Loucy (cell line): Measurements from ENCODE around the gene ACADSB.

Experiments
- H2AFZ ChIP-seq: fragments of 200-600 bp; sonication (generic); 2 replicates; pipeline ENCODE4 v1.6.0; 2016; ENCODE audit warnings: antibody characterized with exemption, mild to moderate bottlenecking, low read length, moderate library complexity
- H3F3A ChIP-seq: fragments of 200-600 bp; 2 replicates; pipeline ENCODE4 v1.6.0; 2016; ENCODE audit warnings: antibody characterized with exemption, low read depth, mild to moderate bottlenecking
- H3K27me3 ChIP-seq: fragments of 200-600 bp; sonication (generic); 2 replicates; pipeline ENCODE4 v1.6.1; 2014; ENCODE audit warnings: low read length, mild to moderate bottlenecking; ENCODE audit not compliant: insufficient read depth, poor library complexity, severe bottlenecking
- H3K36me3 ChIP-seq: fragments of 200-600 bp; sonication (generic); 2 replicates; pipeline ENCODE4 v1.6.1; 2016; ENCODE audit warnings: low read length; ENCODE audit not compliant: insufficient read depth
- H3K4me1 ChIP-seq: fragments of 200-600 bp; sonication (generic); 2 replicates; pipeline ENCODE4 v1.5.1; 2014; ENCODE audit warnings: low read length, mild to moderate bottlenecking; ENCODE audit not compliant: insufficient read depth, poor library complexity, severe bottlenecking
- H3K4me2 ChIP-seq: fragments of 200-600 bp; sonication (generic); 2 replicates; pipeline ENCODE4 v1.6.0; 2014; ENCODE audit warnings: antibody characterized with exemption, low read length, low read depth, mild to moderate bottlenecking; ENCODE audit not compliant: poor library complexity, severe bottlenecking
- H3K4me3 ChIP-seq: fragments of 200-600 bp; sonication (generic); 2 replicates; pipeline ENCODE4 v1.5.1; 2014; ENCODE audit warnings: low read length, mild to moderate bottlenecking, mixed read lengths; ENCODE audit not compliant: poor library complexity, severe bottlenecking
- H3K79me2 ChIP-seq: fragments of 200-600 bp; sonication (generic); 2 replicates; pipeline ENCODE4 v1.6.1; 2014; ENCODE audit warnings: low read length; ENCODE audit not compliant: insufficient read depth
- H3K9ac ChIP-seq: fragments of 200-600 bp; sonication (generic); 2 replicates; pipeline ENCODE4 v1.6.0; 2014; ENCODE audit warnings: mild to moderate bottlenecking, low read depth, low read length, moderate library complexity; ENCODE audit not compliant: poor library complexity, severe bottlenecking
- H3K9me2 ChIP-seq: fragments of 200-600 bp; sonication (generic); replicated peaks from 2 replicates; pipeline ENCODE4 v1.6.1; 2016; ENCODE audit warnings: low read depth, low read length, mixed read lengths
- H3K9me3 ChIP-seq: fragments of 200-600 bp; sonication (generic); 2 replicates; pipeline ENCODE4 v1.6.1; 2014; ENCODE audit warnings: mild to moderate bottlenecking, antibody characterized with exemption, low read length, low read depth; ENCODE audit not compliant: insufficient read depth
- H4K20me1 ChIP-seq: fragments of 200-600 bp; sonication (generic); 2 replicates; pipeline ENCODE4 v1.6.0; 2014; ENCODE audit warnings: antibody characterized with exemption, low read length, mild to moderate bottlenecking; ENCODE audit not compliant: insufficient read depth, poor library complexity, severe bottlenecking
- EZH2phosphoT487 ChIP-seq: fragments of 200-600 bp; IDR thresholded peaks from 2 replicates; pipeline ENCODE4 v1.6.1; 2018; ENCODE audit warnings: antibody characterized with exemption, mild to moderate bottlenecking, moderate library complexity, borderline replicate concordance
- TF ChIP-seq, protein P1 (sequence below): fragments of 200-600 bp; sonication (generic); conservative IDR thresholded peaks from 2 replicates; pipeline ENCODE4 v1.5.1; 2014; ENCODE audit warnings: mild to moderate bottlenecking, antibody characterized with exemption, low read length

The ACADSB gene

DNA sequence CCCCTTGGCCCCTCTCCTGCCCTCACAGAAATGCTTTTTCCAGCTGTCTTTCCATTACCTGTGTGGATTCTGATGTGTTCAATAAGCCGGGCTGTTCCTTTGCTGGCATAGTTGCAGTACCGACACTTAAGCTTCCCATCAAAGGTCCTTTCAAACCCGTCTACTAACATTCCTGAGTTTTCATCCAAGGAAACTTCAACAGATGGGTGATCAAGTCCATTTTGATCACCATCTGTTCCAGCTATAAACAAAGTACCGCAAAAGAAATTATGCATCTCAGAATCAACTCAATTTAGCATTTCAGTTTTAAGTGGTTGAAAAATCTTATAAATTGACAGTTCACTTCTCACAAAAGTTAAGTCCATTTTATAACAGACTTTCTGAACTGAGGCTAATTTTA lies 12.9 kb upstream of the ACADSB start:
- H2AFZ ChIP-seq: no peak overlapping the region
- H3K9me3 ChIP-seq: no peaks in the 10 kb centered on the region
- no peak overlapping the region for H3K4me2 ChIP-seq
- H3F3A ChIP-seq: no peaks in the 10 kb centered on the region
- no peak overlapping the region for H3K9ac ChIP-seq
- TF ChIP-seq, protein P1, sequence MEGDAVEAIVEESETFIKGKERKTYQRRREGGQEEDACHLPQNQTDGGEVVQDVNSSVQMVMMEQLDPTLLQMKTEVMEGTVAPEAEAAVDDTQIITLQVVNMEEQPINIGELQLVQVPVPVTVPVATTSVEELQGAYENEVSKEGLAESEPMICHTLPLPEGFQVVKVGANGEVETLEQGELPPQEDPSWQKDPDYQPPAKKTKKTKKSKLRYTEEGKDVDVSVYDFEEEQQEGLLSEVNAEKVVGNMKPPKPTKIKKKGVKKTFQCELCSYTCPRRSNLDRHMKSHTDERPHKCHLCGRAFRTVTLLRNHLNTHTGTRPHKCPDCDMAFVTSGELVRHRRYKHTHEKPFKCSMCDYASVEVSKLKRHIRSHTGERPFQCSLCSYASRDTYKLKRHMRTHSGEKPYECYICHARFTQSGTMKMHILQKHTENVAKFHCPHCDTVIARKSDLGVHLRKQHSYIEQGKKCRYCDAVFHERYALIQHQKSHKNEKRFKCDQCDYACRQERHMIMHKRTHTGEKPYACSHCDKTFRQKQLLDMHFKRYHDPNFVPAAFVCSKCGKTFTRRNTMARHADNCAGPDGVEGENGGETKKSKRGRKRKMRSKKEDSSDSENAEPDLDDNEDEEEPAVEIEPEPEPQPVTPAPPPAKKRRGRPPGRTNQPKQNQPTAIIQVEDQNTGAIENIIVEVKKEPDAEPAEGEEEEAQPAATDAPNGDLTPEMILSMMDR: no peak
- no peak for TF ChIP-seq EZH2phosphoT487
- no peaks in the 10 kb centered on the region for H3K4me1 ChIP-seq
- no peaks in the 10 kb centered on the region; the same call in 1 of the 2 replicates for H3K79me2 ChIP-seq
- H3K27me3 ChIP-seq: no peaks in the 10 kb centered on the region
- H4K20me1 ChIP-seq: no peaks in the 10 kb centered on the region
- H3K4me3 ChIP-seq: no peak overlapping the region
- H3K9me2 ChIP-seq: no peaks in the 10 kb centered on the region
- peaks cover 42% of the 10 kb centered on the region for H3K36me3 ChIP-seq

DNA sequence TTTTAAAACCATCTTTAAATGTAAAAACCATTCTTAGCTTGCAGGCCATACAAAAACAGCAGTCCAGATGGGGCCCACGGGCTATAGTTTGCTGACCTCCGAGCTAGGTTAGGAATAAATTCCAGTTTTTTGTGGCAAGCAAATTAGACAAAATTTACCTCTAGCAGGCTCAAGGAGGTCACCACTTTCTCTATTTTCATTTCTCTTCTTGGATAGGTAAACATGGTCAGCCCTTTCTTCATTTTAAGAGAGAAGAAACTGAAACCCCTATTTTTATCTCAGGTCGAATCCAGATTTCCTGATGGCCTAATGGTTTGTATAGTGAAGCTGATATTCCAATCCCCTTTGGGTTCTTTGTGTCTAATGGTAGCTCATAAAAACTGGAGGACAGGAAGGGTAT lies 10.9 kb upstream of the ACADSB start:
- Histone ChIP-seq H3K4me3 (no peak overlapping the region), H3K36me3 (peaks cover 39% of the 10 kb centered on the region), H3K9ac (no peak overlapping the region), H3K9me3 (no peaks in the 10 kb centered on the region), H3K79me2 (peaks cover 15% of the 10 kb centered on the region), H3K4me1 (no peaks in the 10 kb centered on the region), H3K4me2 (no peak overlapping the region), H2AFZ (no peak overlapping the region), H4K20me1 (no peaks in the 10 kb centered on the region), H3F3A (no peaks in the 10 kb centered on the region), H3K9me2 (no peaks in the 10 kb centered on the region), H3K27me3 (no peaks in the 10 kb centered on the region)
- TF ChIP-seq, protein P1: no peak

DNA sequence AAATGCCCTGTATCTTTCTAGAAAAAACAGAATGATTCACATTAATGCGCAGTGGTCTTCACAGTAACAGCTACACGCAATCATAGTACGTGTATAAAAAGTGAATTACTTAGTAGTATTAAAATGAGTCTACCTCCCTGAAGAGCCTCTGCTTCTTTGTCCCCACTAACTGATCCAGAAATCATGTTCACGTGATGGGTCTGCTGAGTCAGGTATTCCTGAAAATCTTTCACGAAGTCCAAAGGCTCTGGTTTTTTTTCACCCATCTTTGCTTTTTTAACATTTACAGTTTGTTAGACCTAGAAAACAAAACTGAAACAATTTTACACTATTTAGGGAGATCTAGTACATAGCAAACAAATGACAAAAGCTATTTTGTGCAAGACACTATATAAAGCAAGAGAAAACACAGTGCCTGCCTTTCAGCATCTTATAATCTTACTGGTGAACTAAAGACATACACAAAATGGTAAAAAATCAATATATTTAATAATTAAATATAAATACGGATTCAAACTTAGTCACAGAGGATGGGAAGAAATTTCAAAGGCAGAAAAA lies 10.4 kb upstream of the ACADSB start:
- Histone ChIP-seq H3K27me3 (no peaks in the 10 kb centered on the region), H3K9me2 (no peaks in the 10 kb centered on the region), H3K9me3 (no peaks in the 10 kb centered on the region), H4K20me1 (peaks cover 4% of the 10 kb centered on the region), H3K4me3 (no peak overlapping the region), H3K4me1 (no peaks in the 10 kb centered on the region), H3K4me2 (no peak overlapping the region), H3K36me3 (peaks cover 38% of the 10 kb centered on the region), H2AFZ (no peak overlapping the region), H3K9ac (no peak overlapping the region), H3F3A (no peaks in the 10 kb centered on the region), H3K79me2 (peaks cover 21% of the 10 kb centered on the region)
- TF ChIP-seq, protein P1: no peak
- TF ChIP-seq EZH2phosphoT487: no peak
